Glomerular visceral epithelial cell (primary cell): ENCODE data around the gene ARSG.

Experiments used
- DNase-seq: peaks from one replicate; pipeline ENCODE4 v3.0.0-alpha.2; 2016; ENCODE audit errors: extremely low spot score

The ARSG gene

GRCh38 chr17:68428498-68429172 lies 137.3 kb downstream of the ARSG start:
- peak; percentile 17 for DNase-seq

- no peak for DNase-seq
These were observed 138.6 kb downstream of the ARSG start for GRCh38 chr17:68429881-68430280.

- DNase-seq = no peak
These were observed 139.8 kb downstream of the ARSG start for GRCh38 chr17:68431045-68431608.

- peak; percentile 5 for DNase-seq
These were observed 140.4 kb downstream of the ARSG start for GRCh38 chr17:68431661-68432071.

- no peak for DNase-seq
These were observed 141.0 kb downstream of the ARSG start for GRCh38 chr17:68432086-68432864.

GRCh38 chr17:68433211-68433610 lies 141.9 kb downstream of the ARSG start:
- DNase-seq = no peak

- no peak for DNase-seq
These were observed 142.7 kb downstream of the ARSG start for GRCh38 chr17:68433911-68434508.

GRCh38 chr17:68435361-68435760 lies 144.1 kb downstream of the ARSG start:
- no peak for DNase-seq

GRCh38 chr17:68435876-68436842 lies 144.9 kb downstream of the ARSG start:
- DNase-seq = peak; percentile 74

GRCh38 chr17:68437979-68438822 lies 146.9 kb downstream of the ARSG start:
- DNase-seq = no peak

- no peak for DNase-seq
These were observed 148.5 kb downstream of the ARSG start for GRCh38 chr17:68439656-68440290.

- DNase-seq = no peak
These were observed 149.2 kb downstream of the ARSG start for GRCh38 chr17:68440526-68440925.

GRCh38 chr17:68441070-68441770 lies 149.9 kb downstream of the ARSG start:
- DNase-seq = no peak

- DNase-seq = no peak
These were observed 152.7 kb downstream of the ARSG start for GRCh38 chr17:68443972-68444464.

- DNase-seq = no peak
These were observed 154.4 kb downstream of the ARSG start for GRCh38 chr17:68445671-68446070.

GRCh38 chr17:68446626-68447041 lies 155.3 kb downstream of the ARSG start:
- no peak for DNase-seq

GRCh38 chr17:68449021-68449739 lies 157.9 kb downstream of the ARSG start:
- DNase-seq = no peak

GRCh38 chr17:68450391-68450790 lies 159.1 kb downstream of the ARSG start:
- no peak for DNase-seq
